Bronchial epithelial cell (primary cell): ENCODE measurements around the gene SCN10A. TPM values are rescaled to one million over a fixed set of nuclear protein-coding genes. Genes with fewer than 3 reads are reported as not detected.

Experiments
- DNase-seq: peaks from one replicate; pipeline ENCODE4 v3.0.0-alpha.2; 2010; ENCODE audit warnings: low read depth
- FAIRE-seq: peaks from 2 replicates; lab custom pipeline; 2011; peaks lifted over from hg19 to GRCh38; lab: Jason Lieb, UNC
- H3K27me3 ChIP-seq: 2 replicates; pipeline ENCODE4 v1.5.1; 2011; ENCODE audit warnings: low read length; ENCODE audit not compliant: control insufficient read depth, insufficient read depth
- H3K36me3 ChIP-seq: 2 replicates; pipeline ENCODE4 v1.5.1; 2011; ENCODE audit warnings: low read length; ENCODE audit not compliant: control insufficient read depth, insufficient read depth
- H3K4me3 ChIP-seq: 2 replicates; pipeline ENCODE4 v1.5.1; 2011; ENCODE audit warnings: mild to moderate bottlenecking, low read depth, low read length, control low read depth
- total RNA-seq: library from RNA; depleted of rRNA; stranded (reverse); fragments of >200 nt; gene quantifications from 2 replicates; pipeline ENCODE4 v1.2.1, GENCODE V29; 2014
- TF ChIP-seq, protein P1 (sequence below): IDR thresholded peaks from 2 replicates; pipeline ENCODE4 v1.5.1; 2011; ENCODE audit warnings: mild to moderate bottlenecking, moderate library complexity, low read length, control low read depth, inconsistent platforms; ENCODE audit not compliant: insufficient read depth, severe bottlenecking

The SCN10A gene
- total RNA-seq, 1 donor from 2014 or later: not detected

- Histone ChIP-seq H3K27me3 (peaks cover 1% of the 10 kb centered on the region), H3K36me3 (no peaks in the 10 kb centered on the region), H3K4me3 (no peak overlapping the region)
- no peak for FAIRE-seq
- TF ChIP-seq, protein P1, sequence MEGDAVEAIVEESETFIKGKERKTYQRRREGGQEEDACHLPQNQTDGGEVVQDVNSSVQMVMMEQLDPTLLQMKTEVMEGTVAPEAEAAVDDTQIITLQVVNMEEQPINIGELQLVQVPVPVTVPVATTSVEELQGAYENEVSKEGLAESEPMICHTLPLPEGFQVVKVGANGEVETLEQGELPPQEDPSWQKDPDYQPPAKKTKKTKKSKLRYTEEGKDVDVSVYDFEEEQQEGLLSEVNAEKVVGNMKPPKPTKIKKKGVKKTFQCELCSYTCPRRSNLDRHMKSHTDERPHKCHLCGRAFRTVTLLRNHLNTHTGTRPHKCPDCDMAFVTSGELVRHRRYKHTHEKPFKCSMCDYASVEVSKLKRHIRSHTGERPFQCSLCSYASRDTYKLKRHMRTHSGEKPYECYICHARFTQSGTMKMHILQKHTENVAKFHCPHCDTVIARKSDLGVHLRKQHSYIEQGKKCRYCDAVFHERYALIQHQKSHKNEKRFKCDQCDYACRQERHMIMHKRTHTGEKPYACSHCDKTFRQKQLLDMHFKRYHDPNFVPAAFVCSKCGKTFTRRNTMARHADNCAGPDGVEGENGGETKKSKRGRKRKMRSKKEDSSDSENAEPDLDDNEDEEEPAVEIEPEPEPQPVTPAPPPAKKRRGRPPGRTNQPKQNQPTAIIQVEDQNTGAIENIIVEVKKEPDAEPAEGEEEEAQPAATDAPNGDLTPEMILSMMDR: no peak
- DNase-seq: peak; percentile 3
Measured at GRCh38 chr3:38725726-38726419, 90.1 kb downstream of the SCN10A start.

DNA sequence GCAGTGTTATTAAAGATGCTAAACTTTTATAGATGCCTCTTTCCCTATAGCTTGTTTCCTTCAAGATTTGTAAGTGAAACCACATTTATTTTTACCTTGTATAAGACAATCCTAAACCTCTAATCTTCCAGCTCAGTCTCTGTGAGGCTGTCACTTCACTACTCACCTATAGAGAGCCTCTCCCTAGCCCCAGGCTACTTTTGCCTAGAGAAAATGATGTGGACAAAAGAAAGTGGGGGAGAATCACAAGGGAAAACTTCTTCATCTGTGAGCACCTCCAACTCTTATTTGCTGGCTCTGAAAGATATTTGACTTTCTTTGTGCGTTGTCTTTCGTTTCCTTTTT is 91.7 kb downstream of the SCN10A start:
- TF ChIP-seq, protein P1: no peak
- DNase-seq (peak; percentile 9), FAIRE-seq (no peak)
- Histone ChIP-seq H3K36me3 (no peaks in the 10 kb centered on the region), H3K4me3 (no peak overlapping the region), H3K27me3 (peaks cover 1% of the 10 kb centered on the region)

GRCh38 chr3:38723569-38724391 is 92.2 kb downstream of the SCN10A start:
- FAIRE-seq: no peak
- H3K36me3 ChIP-seq: no peaks in the 10 kb centered on the region
- no peak overlapping the region for H3K4me3 ChIP-seq
- DNase-seq: no peak
- peaks cover 1% of the 10 kb centered on the region for H3K27me3 ChIP-seq
- TF ChIP-seq, protein P1: no peak

GRCh38 chr3:38722781-38723568 is 93.0 kb downstream of the SCN10A start:
- TF ChIP-seq, protein P1: no peak
- Histone ChIP-seq H3K4me3 (no peak overlapping the region), H3K36me3 (no peaks in the 10 kb centered on the region), H3K27me3 (peaks cover 1% of the 10 kb centered on the region)
- FAIRE-seq (no peak), DNase-seq (peak; percentile 7)

GRCh38 chr3:38721207-38721772 is 94.7 kb downstream of the SCN10A start:
- Histone ChIP-seq H3K36me3 (no peaks in the 10 kb centered on the region), H3K4me3 (no peak overlapping the region), H3K27me3 (peaks cover 1% of the 10 kb centered on the region)
- TF ChIP-seq, protein P1: no peak
- DNase-seq (no peak), FAIRE-seq (no peak)
